NB4 (cell line): ENCODE data around the gene IFI27L1.

Experiments
- DNase-seq: peaks from one replicate; pipeline ENCODE4 v3.0.0; 2010; ENCODE audit warnings: low read depth
- H3K4me3 ChIP-seq: one replicate; pipeline ENCODE4 v1.5.1; 2011; ENCODE audit warnings: mild to moderate bottlenecking, low read depth, low read length, moderate library complexity
- CTCF ChIP-seq: IDR thresholded peaks from one replicate; pipeline ENCODE4 v1.5.1; 2012; ENCODE audit warnings: low read depth, low read length
- MYC ChIP-seq: IDR thresholded peaks from 2 replicates; pipeline ENCODE4 v1.6.1; 2011; ENCODE audit warnings: low read depth, low read length
- POLR2A ChIP-seq: IDR thresholded peaks from 2 replicates; pipeline ENCODE4 v1.6.1; 2011; ENCODE audit warnings: mild to moderate bottlenecking; ENCODE audit not compliant: insufficient read length; ENCODE audit errors: extremely low read depth
- TF ChIP-seq, protein P1 (sequence below): IDR thresholded peaks from 2 replicates; pipeline ENCODE4 v1.6.1; 2011; ENCODE audit warnings: low read depth, low read length

Gene IFI27L1

GRCh38 chr14:94143711-94144110 is 62.6 kb downstream of the IFI27L1 start:
- no peak for TF ChIP-seq MYC
- no peak for TF ChIP-seq POLR2A
- TF ChIP-seq, protein P1, sequence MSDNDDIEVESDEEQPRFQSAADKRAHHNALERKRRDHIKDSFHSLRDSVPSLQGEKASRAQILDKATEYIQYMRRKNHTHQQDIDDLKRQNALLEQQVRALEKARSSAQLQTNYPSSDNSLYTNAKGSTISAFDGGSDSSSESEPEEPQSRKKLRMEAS: no peak
- no peak for TF ChIP-seq CTCF
- no peak for DNase-seq
- no peak overlapping the region for H3K4me3 ChIP-seq

DNA sequence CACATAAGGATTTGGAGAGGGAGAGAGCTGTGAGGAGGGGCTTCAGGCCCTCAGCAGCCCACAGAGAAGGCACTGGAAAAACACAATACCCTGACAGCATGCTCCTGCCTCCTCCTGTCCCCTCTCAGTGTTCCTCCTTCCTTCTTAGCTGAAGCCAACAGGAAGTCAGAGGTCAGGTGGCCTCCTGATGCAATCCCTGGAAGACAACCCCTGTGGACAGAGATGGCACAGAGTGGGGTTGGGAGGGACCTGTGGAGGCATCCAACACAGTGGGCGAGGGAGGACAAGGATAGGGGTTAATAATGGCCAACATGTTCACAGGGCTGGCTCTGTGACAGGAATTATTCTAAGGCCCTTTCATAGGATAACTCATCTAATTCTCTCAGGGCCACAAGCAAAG is 63.7 kb downstream of the IFI27L1 start:
- no peak for TF ChIP-seq MYC
- no peak for TF ChIP-seq POLR2A
- TF ChIP-seq CTCF: no peak
- TF ChIP-seq, protein P1: no peak
- peak; percentile 60 for DNase-seq

GRCh38 chr14:94145902-94146527 is 64.9 kb downstream of the IFI27L1 start:
- no peak overlapping the region for H3K4me3 ChIP-seq
- TF ChIP-seq CTCF (no peak), POLR2A (no peak), MYC (no peak)
- TF ChIP-seq, protein P1: no peak
- DNase-seq: peak; percentile 27

More for the DNA sequence above, 63.7 kb downstream of the IFI27L1 start:
- H3K4me3 ChIP-seq: no peak overlapping the region
